Body of pancreas (tissue), 4 donors: Measurements from ENCODE around the gene GPR108. TPM values are rescaled to one million over a fixed set of nuclear protein-coding genes. Genes with fewer than 3 reads are reported as not detected.
A peak's percentile ranks its signal among the peaks of the same experiment; 100 is the strongest.
"Not testable (repeated sequence)": the region's sequence is repeated elsewhere in the genome, so short reads cannot be mapped to it uniquely, and the experiment has no call there.

Experiments used
- ATAC-seq: fragments of 150-250 bp; one replicate; pipeline ENCODE4 v1.9.1; 2016
- DNase-seq, 4 donors: peaks; one replicate each; pipeline ENCODE4 v3.0.0-alpha.2; 2019
- H3K27ac ChIP-seq, 4 donors: fragments of 200-600 bp; sonication (generic); 1 replicate in 3 of 4; 2 replicates in 1 of 4; pipeline versions ENCODE4 v1.5.1 to v1.6.1; 2016 to 2019; ENCODE audit warnings: mild to moderate bottlenecking in 1 of 4, mixed read lengths in 1 of 4, moderate library complexity in 1 of 4
- H3K27me3 ChIP-seq, 2 donors: fragments of 200-600 bp; sonication (generic); one replicate each; pipeline ENCODE4 v1.6.0; 2016; ENCODE audit warnings: mild to moderate bottlenecking in 1 of 2
- H3K36me3 ChIP-seq, 2 donors: fragments of 200-600 bp; sonication (generic); replicated peaks in 1 of 2; 2 replicates each; pipeline ENCODE4 v1.5.1; 2016; ENCODE audit warnings: low read depth in 2 of 2; ENCODE audit not compliant: insufficient read depth in 1 of 2
- H3K4me1 ChIP-seq: fragments of 200-600 bp; sonication (generic); one replicate; pipeline ENCODE4 v1.6.0; 2016
- H3K4me3 ChIP-seq, 2 donors: fragments of 200-600 bp; sonication (generic); 1 replicate in 1 of 2; 2 replicates in 1 of 2; pipeline ENCODE4 v1.5.1; 2016 to 2019
- H3K9me3 ChIP-seq, 3 donors: fragments of 200-600 bp; sonication (generic); 1 replicate in 2 of 3; 2 replicates in 1 of 3; pipeline ENCODE4 v1.5.1; 2016
- CTCF ChIP-seq, 7 experiments: fragments of 450-650 bp in 4 of 7; fragments of 200-600 bp in 3 of 7; sonication (generic) in 3 of 7; IDR thresholded peaks; one replicate each; pipeline ENCODE4 v1.5.1; 2016 to 2019; ENCODE audit warnings: antibody characterized with exemption in 7 of 7
- POLR2A ChIP-seq, 3 donors: fragments of 450-650 bp; IDR thresholded peaks; one replicate each; pipeline ENCODE4 v1.6.1; 2016; ENCODE audit warnings: antibody characterized with exemption in 3 of 3, mild to moderate bottlenecking in 2 of 3
- WGBS, 2 donors: methylation state at CpG; one replicate each; pipeline ENCODE4 v1.1.5; 2017; 5-methylcytosine and 5-hydroxymethylcytosine counted together
- intact Hi-C: fragments of 100-400 bp; cut with DNase I; formaldehyde crosslinking; loops from one replicate; pipeline ENCODE4 v1.15.1; 2023
- total RNA-seq, 2 donors: library from RNA; depleted of rRNA; stranded (reverse); fragments of >200 nt; gene quantifications; one replicate each; pipeline ENCODE4 v1.1.0, GENCODE V29; 2016

GPR108 gene
- total RNA-seq = 10 to 100 TPM; 68.2 to 75.8 TPM

GRCh38 chr19:6737284-6737872 lies at the start of gene GPR108:
TSS of gene GPR108 (minus strand) at chr19:6737580. CDS start at chr19:6737576, 4 bp downstream.
- TF ChIP-seq CTCF (IDR thresholded peaks at IDR 0.05) (no peak), POLR2A (IDR thresholded peaks at IDR 0.05) (peak in 2 of 3 donors; percentile 62 to 74)
- Histone ChIP-seq H3K27me3 (no peaks in the 10 kb centered on the region), H3K4me1 (peaks cover 43% of the 10 kb centered on the region), H3K4me3 (peak within 1 kb of the TSS; percentile 76 to 83), H3K27ac (peak within 1 kb of the TSS; percentile 87 to 95 (median 93)), H3K9me3 (no peaks in the 10 kb centered on the region), H3K36me3 (peaks cover 0 to 3% of the 10 kb centered on the region in 2 donors)
- 0% methylated on average over 12 to 55 of the region's 55 CpGs for WGBS, 2 donors
- DNase-seq = peak; percentile 99 to 100 (median 99)
- peak; percentile 84 for ATAC-seq
- intact Hi-C loops = no loop called here

GRCh38 chr19:6779206-6779605 lies 41.8 kb upstream of the GPR108 start:
- H3K4me1 ChIP-seq = no peaks in the 10 kb centered on the region
- intact Hi-C loops = loop anchor here (10.0 kb wide), 1 partner anchor 86 kb away; no protein-coding TSS in a partner anchor
- no peak for DNase-seq
- H3K4me3 ChIP-seq = no peak overlapping the region
- H3K36me3 ChIP-seq = no peaks in the 10 kb centered on the region
- H3K27me3 ChIP-seq = no peaks in the 10 kb centered on the region
- no peak overlapping the region for H3K27ac ChIP-seq
- TF ChIP-seq CTCF (IDR thresholded peaks at IDR 0.05) (no peak), POLR2A (IDR thresholded peaks at IDR 0.05) (no peak)
- WGBS, 2 donors = 53 to 76% methylated on average over 3 to 4 of the region's 4 CpGs
- no peaks in the 10 kb centered on the region for H3K9me3 ChIP-seq
- ATAC-seq = no peak

- no peak overlapping the region for H3K27ac ChIP-seq
- TF ChIP-seq CTCF (IDR thresholded peaks at IDR 0.05) (no peak), POLR2A (IDR thresholded peaks at IDR 0.05) (no peak)
- H3K36me3 ChIP-seq = no peaks in the 10 kb centered on the region
- no peaks in the 10 kb centered on the region for H3K27me3 ChIP-seq
- 69 to 73% methylated on average over 4 of the region's 4 CpGs for WGBS, 2 donors
- no peak overlapping the region for H3K4me3 ChIP-seq
- H3K4me1 ChIP-seq = no peaks in the 10 kb centered on the region
- no peaks in the 10 kb centered on the region for H3K9me3 ChIP-seq
- no peak for DNase-seq
- no peak for ATAC-seq
- intact Hi-C loops = loop anchor here (10.0 kb wide), 1 partner anchor 86 kb away; no protein-coding TSS in a partner anchor
Measured at GRCh38 chr19:6778386-6778785, 41.0 kb upstream of the GPR108 start.

GRCh38 chr19:6777434-6777833 lies 40.1 kb upstream of the GPR108 start:
- H3K9me3 ChIP-seq = no peaks in the 10 kb centered on the region
- H3K27me3 ChIP-seq = no peaks in the 10 kb centered on the region
- DNase-seq (no peak), ATAC-seq (no peak)
- intact Hi-C loops = loop anchor here (10.0 kb wide), 1 partner anchor 87 kb away; no protein-coding TSS in a partner anchor
- H3K36me3 ChIP-seq = no peaks in the 10 kb centered on the region
- H3K4me3 ChIP-seq = no peak overlapping the region
- WGBS, 2 donors = 74 to 83% methylated on average over 2 of the region's 2 CpGs
- TF ChIP-seq POLR2A (IDR thresholded peaks at IDR 0.05) (no peak), CTCF (IDR thresholded peaks at IDR 0.05) (no peak)
- H3K4me1 ChIP-seq = no peaks in the 10 kb centered on the region
- no peak overlapping the region for H3K27ac ChIP-seq

GRCh38 chr19:6776999-6777398 lies 39.6 kb upstream of the GPR108 start:
- no peaks in the 10 kb centered on the region for H3K27me3 ChIP-seq
- H3K27ac ChIP-seq = no peak overlapping the region
- no peaks in the 10 kb centered on the region for H3K4me1 ChIP-seq
- no peaks in the 10 kb centered on the region for H3K9me3 ChIP-seq
- H3K36me3 ChIP-seq = no peaks in the 10 kb centered on the region
- TF ChIP-seq POLR2A (IDR thresholded peaks at IDR 0.05) = no peak
- no peak for TF ChIP-seq CTCF (IDR thresholded peaks at IDR 0.05)
- ATAC-seq (no peak), DNase-seq (no peak)
- no peak overlapping the region for H3K4me3 ChIP-seq
- intact Hi-C loops = loop anchor here (10.0 kb wide), 1 partner anchor 88 kb away; no protein-coding TSS in a partner anchor
- WGBS, 2 donors = 77 to 90% methylated on average over 4 of the region's 4 CpGs

GRCh38 chr19:6776045-6776444 lies 38.7 kb upstream of the GPR108 start:
- not testable (repeated sequence) for H3K4me1 ChIP-seq, H3K27me3 ChIP-seq, H3K9me3 ChIP-seq, H3K4me3 ChIP-seq, H3K27ac ChIP-seq, DNase-seq, ATAC-seq, H3K36me3 ChIP-seq
- intact Hi-C loops = loop anchor here (10.0 kb wide), 1 partner anchor 89 kb away; no protein-coding TSS in a partner anchor
